GM03348 (cell line): Measurements from ENCODE around the gene IGF1.
A peak's percentile ranks its signal among the peaks of the same experiment; 100 is the strongest.
"Not testable (repeated sequence)": the region's sequence is repeated elsewhere in the genome, so short reads cannot be mapped to it uniquely, and the experiment has no call there.

Experiments
- DNase-seq: peaks from one replicate; pipeline ENCODE4 v3.0.0; 2012; ENCODE audit warnings: low spot score

IGF1 gene

GRCh38 chr12:102379346-102380162 is 100.8 kb downstream of the IGF1 start:
- DNase-seq = no peak

DNA sequence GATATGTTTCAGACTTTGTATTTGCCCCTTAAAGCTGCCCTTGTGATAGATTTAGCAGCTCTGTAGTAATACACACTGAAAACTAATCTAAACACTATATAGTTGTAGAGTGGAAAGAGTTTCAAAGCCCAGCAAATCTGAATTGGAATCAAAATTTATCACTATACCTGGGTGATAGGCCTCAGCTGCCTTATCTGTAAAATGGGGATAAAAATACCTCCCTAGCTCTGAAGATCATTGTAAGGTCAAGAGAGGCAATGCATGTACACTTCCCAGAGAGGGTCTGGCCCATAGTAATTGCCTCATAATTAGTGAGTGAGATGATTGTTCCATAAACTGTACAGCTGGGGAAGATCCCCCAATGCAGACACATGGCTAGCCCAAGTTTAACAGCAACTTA is 103.6 kb downstream of the IGF1 start:
- no peak for DNase-seq

- no peak for DNase-seq
Measured at GRCh38 chr12:102376181-102376747, 104.1 kb downstream of the IGF1 start.

GRCh38 chr12:102374190-102374589 is 106.2 kb downstream of the IGF1 start:
- DNase-seq = no peak

DNA sequence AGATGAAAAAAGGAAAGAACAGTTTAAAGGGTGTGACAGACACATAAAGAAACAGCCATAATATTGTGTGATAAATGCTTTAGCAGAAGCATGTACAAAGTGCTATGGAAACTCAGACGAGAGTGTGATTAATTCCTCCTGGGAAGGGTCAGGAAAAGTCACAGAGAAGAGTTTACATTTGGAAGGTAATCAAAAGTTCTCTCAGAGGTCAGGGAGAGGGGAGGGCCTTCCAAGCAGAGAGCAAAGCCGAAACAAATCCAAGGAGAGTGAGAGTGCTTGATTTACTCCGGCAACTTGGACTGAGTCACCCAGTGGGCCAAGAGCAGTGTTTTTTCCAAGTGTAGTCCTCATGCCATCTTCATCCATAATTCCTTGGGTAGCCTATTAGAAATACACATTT is 108.3 kb downstream of the IGF1 start:
- DNase-seq = peak; percentile 9

DNA sequence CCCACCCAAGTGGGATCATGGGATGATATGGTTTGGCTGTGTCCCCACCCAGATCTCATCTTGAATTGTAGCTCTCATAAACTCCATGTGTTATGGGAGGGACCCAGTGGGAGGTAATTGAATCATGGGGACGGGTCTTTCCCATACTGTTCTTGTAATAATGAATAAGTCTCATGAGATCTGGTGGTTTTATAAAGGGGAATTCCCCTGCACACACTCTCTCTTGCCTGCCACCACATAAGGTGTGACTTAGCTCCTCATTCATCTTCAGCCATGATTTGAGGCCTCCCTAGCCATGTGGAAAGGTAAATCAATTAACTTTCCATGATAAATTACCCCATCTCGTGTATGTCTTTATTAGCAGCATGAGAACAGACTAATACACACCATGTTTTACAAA is 109.2 kb downstream of the IGF1 start:
- DNase-seq = no peak

DNA sequence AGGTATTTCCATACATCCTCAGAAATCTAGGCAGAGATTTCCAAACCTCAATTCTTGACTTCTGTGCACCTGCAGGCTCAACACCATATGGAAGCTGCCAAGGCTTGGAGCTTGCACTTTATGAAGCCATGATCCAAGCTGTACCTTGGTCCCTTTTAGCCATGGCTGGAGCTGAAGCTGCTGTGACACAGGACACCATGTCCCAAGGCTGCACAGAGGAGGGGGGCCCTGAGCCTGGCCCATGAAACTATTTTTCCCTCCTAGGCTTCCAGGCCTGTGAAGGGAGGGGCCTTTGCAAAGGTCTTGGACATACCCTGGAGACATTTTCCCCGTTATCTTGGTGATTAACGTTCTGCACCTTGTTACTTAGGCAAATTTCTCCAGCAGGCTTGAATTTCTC is 110.5 kb downstream of the IGF1 start:
- DNase-seq = no peak

GRCh38 chr12:102365365-102365764 is 115.0 kb downstream of the IGF1 start:
- DNase-seq = no peak

- DNase-seq = no peak
Measured at GRCh38 chr12:102364709-102365108, 115.7 kb downstream of the IGF1 start.

DNA sequence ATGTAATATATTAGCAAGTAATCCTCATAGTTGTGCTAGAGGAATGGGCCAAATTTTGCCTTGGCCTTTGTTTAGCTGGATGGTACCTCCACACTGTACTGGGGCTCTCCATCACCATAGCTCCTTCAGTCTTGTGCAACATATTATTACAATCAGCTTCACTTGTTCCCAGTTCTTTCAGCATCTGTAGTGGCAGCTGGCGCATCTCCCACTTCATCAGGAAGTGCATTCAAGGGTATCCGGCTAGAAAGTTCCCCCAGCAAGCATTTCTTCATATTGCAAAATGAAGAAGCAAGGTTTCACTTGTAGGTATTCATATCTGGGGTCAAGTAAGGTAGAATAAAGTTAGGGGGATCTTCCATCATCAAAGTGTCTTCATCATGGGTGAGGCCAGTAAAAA is 123.7 kb downstream of the IGF1 start:
- DNase-seq = no peak

DNA sequence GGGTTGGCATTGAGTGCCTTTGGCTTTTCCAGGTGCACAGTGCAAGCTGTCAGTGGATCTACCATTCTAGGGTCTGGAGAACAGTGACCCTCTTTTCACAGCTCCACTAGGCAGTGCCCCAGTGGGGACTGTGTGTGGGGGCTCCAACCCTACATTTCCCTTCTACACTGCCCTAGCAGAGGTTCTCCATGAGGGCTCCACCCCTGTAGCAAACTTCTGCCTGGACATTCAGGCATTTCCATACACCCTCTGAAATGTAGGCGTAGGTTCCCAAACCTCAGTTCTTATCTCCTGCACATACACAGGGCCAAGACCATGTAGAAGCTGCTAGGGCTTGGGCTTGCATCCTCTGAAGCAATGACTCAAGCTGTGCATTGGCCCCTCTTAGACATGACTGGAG is 126.1 kb downstream of the IGF1 start:
- not testable (repeated sequence) for DNase-seq

GRCh38 chr12:102351322-102351721 is 129.0 kb downstream of the IGF1 start:
- DNase-seq = no peak

GRCh38 chr12:102350070-102350469 is 130.3 kb downstream of the IGF1 start:
- no peak for DNase-seq

GRCh38 chr12:102349079-102349478 is 131.3 kb downstream of the IGF1 start:
- no peak for DNase-seq

DNA sequence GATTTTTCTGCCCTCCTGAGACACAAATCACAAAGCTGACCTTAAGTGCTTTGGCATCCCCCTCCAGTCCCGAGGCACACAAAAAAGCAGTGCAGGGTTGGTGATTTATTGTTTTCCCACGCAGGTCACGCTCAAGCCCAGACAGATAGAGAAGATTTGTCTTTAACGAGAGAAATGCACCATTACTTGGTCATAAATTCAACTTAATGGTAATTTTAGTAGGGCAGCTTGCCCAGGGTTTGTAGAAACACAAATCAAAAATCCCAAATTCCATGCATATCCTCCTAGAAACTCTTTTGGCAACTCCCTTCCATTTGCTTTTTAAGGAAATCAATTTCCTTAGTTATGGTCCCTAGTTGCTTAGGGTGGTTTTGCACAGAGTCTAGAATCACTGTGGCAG is 132.6 kb downstream of the IGF1 start:
- DNase-seq = peak; percentile 10
